Mesenchymal stem cell (in vitro differentiated cells and primary cell): ENCODE measurements around the gene XAGE3.

Experiments
- DNase-seq: peaks from one replicate; pipeline ENCODE4 v3.0.0-alpha.2; 2013
- H2AFZ ChIP-seq: one replicate; pipeline ENCODE4 v1.6.1; 2013; ENCODE audit warnings: low read depth, mild to moderate bottlenecking, control low read depth, inconsistent platforms, low read length, moderate library complexity
- H2AK5ac ChIP-seq: 2 replicates; pipeline ENCODE4 v1.6.1; 2013; ENCODE audit warnings: low read length, moderate library complexity, mild to moderate bottlenecking, inconsistent platforms; ENCODE audit not compliant: severe bottlenecking
- H2BK120ac ChIP-seq: one replicate; pipeline ENCODE4 v1.6.1; 2013; ENCODE audit warnings: low read depth, mild to moderate bottlenecking, inconsistent platforms, low read length, moderate library complexity
- H2BK12ac ChIP-seq, 2 experiments: one replicate each; pipeline ENCODE4 v1.6.1; 2013; ENCODE audit warnings: inconsistent platforms in 2 of 2, low read length in 2 of 2, mild to moderate bottlenecking in 2 of 2, moderate library complexity in 2 of 2, control low read depth in 1 of 2
- H2BK15ac ChIP-seq: one replicate; pipeline ENCODE4 v1.6.1; 2013; ENCODE audit warnings: mild to moderate bottlenecking, low read depth, inconsistent platforms; ENCODE audit not compliant: poor library complexity, severe bottlenecking
- H2BK5ac ChIP-seq: 2 replicates; pipeline ENCODE4 v1.6.1; 2013; ENCODE audit warnings: low read depth, mild to moderate bottlenecking, low read length, control low read depth, inconsistent platforms; ENCODE audit not compliant: poor library complexity, severe bottlenecking
- H3K14ac ChIP-seq, 2 experiments: one replicate each; pipeline ENCODE4 v1.6.1; 2013; ENCODE audit warnings: inconsistent platforms in 2 of 2, low read length in 2 of 2, control low read depth in 1 of 2, mild to moderate bottlenecking in 1 of 2, moderate library complexity in 1 of 2
- H3K18ac ChIP-seq, 2 experiments: one replicate each; pipeline ENCODE4 v1.6.1; 2013; ENCODE audit warnings: inconsistent platforms in 2 of 2, low read length in 2 of 2, control low read depth in 1 of 2, low read depth in 1 of 2, mild to moderate bottlenecking in 1 of 2
- H3K23ac ChIP-seq, 2 experiments: one replicate each; pipeline ENCODE4 v1.6.1; 2013; ENCODE audit warnings: inconsistent platforms in 2 of 2, low read length in 2 of 2, mild to moderate bottlenecking in 2 of 2, moderate library complexity in 2 of 2, control low read depth in 1 of 2
- H3K27ac ChIP-seq: 2 replicates; pipeline ENCODE4 v1.5.1; 2013; ENCODE audit warnings: mild to moderate bottlenecking, moderate library complexity, low read length, control low read depth, inconsistent platforms; ENCODE audit not compliant: poor library complexity, severe bottlenecking
- H3K27me3 ChIP-seq, 2 experiments: 2 replicates each; pipeline versions ENCODE4 v1.6.1 to v1.7.0; 2013; ENCODE audit warnings: low read length in 2 of 2, mild to moderate bottlenecking in 2 of 2, moderate library complexity in 2 of 2, control low read depth in 1 of 2, inconsistent platforms in 1 of 2; ENCODE audit not compliant: control insufficient read depth in 1 of 2, insufficient read depth in 1 of 2
- H3K36me3 ChIP-seq, 2 experiments: 2 replicates each; pipeline versions ENCODE4 v1.6.1 to v1.7.0; 2013; ENCODE audit warnings: low read length in 2 of 2, control low read depth in 1 of 2, inconsistent platforms in 1 of 2, low read depth in 1 of 2, mild to moderate bottlenecking in 1 of 2; ENCODE audit not compliant: insufficient read depth in 2 of 2, control insufficient read depth in 1 of 2
- H3K4ac ChIP-seq, 2 experiments: one replicate each; pipeline ENCODE4 v1.6.1; 2013; ENCODE audit warnings: inconsistent platforms in 2 of 2, low read length in 2 of 2, mild to moderate bottlenecking in 2 of 2, moderate library complexity in 2 of 2, control low read depth in 1 of 2, low read depth in 1 of 2
- H3K4me1 ChIP-seq: 2 replicates; pipeline ENCODE4 v1.6.1; 2013; ENCODE audit warnings: low read depth, low read length, control low read depth; ENCODE audit not compliant: control insufficient read depth, insufficient read depth
- H3K4me2 ChIP-seq: 2 replicates; pipeline ENCODE4 v1.6.1; 2013; ENCODE audit warnings: low read length, mild to moderate bottlenecking, inconsistent platforms; ENCODE audit not compliant: poor library complexity, severe bottlenecking
- H3K4me3 ChIP-seq, 2 experiments: 2 replicates each; pipeline versions ENCODE4 v1.5.1 to v1.7.0; 2013; ENCODE audit warnings: low read length in 2 of 2, mild to moderate bottlenecking in 2 of 2, control low read depth in 1 of 2, low read depth in 1 of 2; ENCODE audit not compliant: insufficient read depth in 1 of 2
- H3K79me1 ChIP-seq: replicated peaks from 2 replicates; pipeline ENCODE4 v1.6.1; 2013; ENCODE audit warnings: mild to moderate bottlenecking, control low read depth, low read length, inconsistent platforms; ENCODE audit not compliant: poor library complexity, severe bottlenecking
- H3K9ac ChIP-seq: 2 replicates; pipeline ENCODE4 v1.7.0; 2013; ENCODE audit warnings: mild to moderate bottlenecking, low read length, moderate library complexity
- H3K9me3 ChIP-seq: 2 replicates; pipeline ENCODE4 v1.7.0; 2013; ENCODE audit warnings: mild to moderate bottlenecking, low read length; ENCODE audit not compliant: control insufficient read depth
- H4K8ac ChIP-seq: one replicate; pipeline ENCODE4 v1.6.1; 2013; ENCODE audit warnings: inconsistent platforms, mild to moderate bottlenecking, low read length, moderate library complexity
- H4K91ac ChIP-seq: one replicate; pipeline ENCODE4 v1.6.1; 2013; ENCODE audit warnings: mild to moderate bottlenecking, low read length, inconsistent platforms
- WGBS: methylation state at CpG from one replicate; pipeline ENCODE4 v1.1.7; 2013; ENCODE audit warnings: mixed read lengths; 5-methylcytosine and 5-hydroxymethylcytosine counted together

Gene XAGE3

DNA sequence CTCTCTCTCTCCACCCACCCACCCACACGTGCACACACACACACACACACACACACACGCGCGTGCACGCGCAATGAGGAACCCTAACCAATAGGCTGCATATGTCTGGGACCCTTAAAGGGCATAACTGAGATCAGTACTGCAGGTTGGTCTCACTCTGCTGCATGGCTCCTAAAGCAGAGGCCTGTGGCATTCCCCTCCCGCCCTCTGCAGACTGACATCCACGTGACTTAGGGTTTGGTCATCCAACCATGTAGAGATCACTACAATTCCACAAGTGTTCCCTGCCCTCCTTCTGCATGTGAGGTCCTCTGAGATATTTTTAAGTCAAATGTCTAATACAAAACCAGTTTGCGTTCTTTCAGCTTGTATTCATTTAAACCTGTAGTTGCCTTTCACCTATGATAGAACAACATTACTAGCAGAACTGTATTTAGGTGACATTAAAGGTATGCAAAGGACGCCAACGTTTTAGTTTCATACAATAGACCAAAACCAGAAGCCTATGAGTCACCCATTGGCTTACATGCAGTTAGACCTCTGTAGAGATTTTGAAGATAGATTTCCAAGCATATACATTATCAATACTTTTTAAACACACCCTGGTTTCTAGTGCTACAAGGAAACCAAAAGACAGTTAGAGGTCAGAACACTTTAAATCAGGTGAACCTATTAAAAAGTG, 46.7 kb downstream of the XAGE3 start:
- no peaks in the 10 kb centered on the region for H3K9me3 ChIP-seq
- DNase-seq = no peak
- peaks cover 0 to 72% of the 10 kb centered on the region in 2 experiments for H3K27me3 ChIP-seq
- H3K4ac ChIP-seq = no peak overlapping the region
- no peaks in the 10 kb centered on the region for H3K36me3 ChIP-seq
- no peak overlapping the region for H3K23ac ChIP-seq
- H4K91ac ChIP-seq = no peak overlapping the region
- H2BK12ac ChIP-seq = no peak overlapping the region
- WGBS = 80% methylated on average over 8 of the region's 11 CpGs
- no peak overlapping the region for H2BK120ac ChIP-seq
- no peak overlapping the region for H2BK5ac ChIP-seq
- no peaks in the 10 kb centered on the region for H3K79me1 ChIP-seq
- no peak overlapping the region for H2AK5ac ChIP-seq
- no peak overlapping the region for H4K8ac ChIP-seq
- no peak overlapping the region for H3K18ac ChIP-seq
- H3K4me3 ChIP-seq = no peak overlapping the region
- H3K14ac ChIP-seq = no peak overlapping the region
- no peak overlapping the region for H2BK15ac ChIP-seq
- no peak overlapping the region for H3K9ac ChIP-seq
- no peak overlapping the region for H2AFZ ChIP-seq
- H3K4me1 ChIP-seq = no peaks in the 10 kb centered on the region
- H3K4me2 ChIP-seq = no peak overlapping the region
- H3K27ac ChIP-seq = no peak overlapping the region

GRCh38 chrX:52819788-52820187, 48.1 kb downstream of the XAGE3 start:
- Histone ChIP-seq H3K27me3 (peaks cover 0 to 77% of the 10 kb centered on the region in 2 experiments), H3K27ac (no peak overlapping the region), H2BK5ac (no peak overlapping the region), H2AK5ac (no peak overlapping the region), H3K23ac (no peak overlapping the region), H3K9me3 (no peaks in the 10 kb centered on the region), H4K8ac (no peak overlapping the region), H3K79me1 (no peaks in the 10 kb centered on the region), H3K36me3 (no peaks in the 10 kb centered on the region), H3K4me2 (no peak overlapping the region), H3K14ac (no peak overlapping the region), H2BK120ac (no peak overlapping the region), H2AFZ (no peak overlapping the region), H3K9ac (no peak overlapping the region), H3K4ac (no peak overlapping the region), H3K18ac (no peak overlapping the region), H3K4me1 (no peaks in the 10 kb centered on the region), H4K91ac (no peak overlapping the region), H2BK15ac (no peak overlapping the region), H3K4me3 (no peak overlapping the region), H2BK12ac (no peak overlapping the region)
- no peak for DNase-seq
- 71% methylated on average over 2 of the region's 4 CpGs for WGBS
